HEK293 (cell line): ENCODE results near the gene BUD23.
A peak's percentile ranks its signal among the peaks of the same experiment; 100 is the strongest.

Experiments
- BCL11B ChIP-seq: fragments of 450-650 bp; formaldehyde crosslinking; IDR thresholded peaks from 2 replicates; pipeline ENCODE4 v1.5.1; 2016; ENCODE audit warnings: low read depth, missing biosample characterization, missing genetic modification characterization
- FEZF1 ChIP-seq: fragments of 450-650 bp; formaldehyde crosslinking; IDR thresholded peaks from 2 replicates; pipeline ENCODE4 v1.5.1; 2016; ENCODE audit warnings: missing biosample characterization, missing genetic modification characterization
- GLIS2 ChIP-seq: fragments of 450-650 bp; formaldehyde crosslinking; IDR thresholded peaks from 2 replicates; pipeline ENCODE4 v1.5.1; 2016; ENCODE audit warnings: missing biosample characterization, missing genetic modification characterization
- IKZF3 ChIP-seq: fragments of 450-650 bp; IDR thresholded peaks from 2 replicates; pipeline ENCODE4 v1.5.0; 2018; ENCODE audit warnings: missing biosample characterization, mild to moderate bottlenecking, missing genetic modification characterization, moderate library complexity
- KLF16 ChIP-seq: fragments of 450-650 bp; formaldehyde crosslinking; IDR thresholded peaks from 2 replicates; pipeline ENCODE4 v1.5.1; 2017; ENCODE audit warnings: missing biosample characterization, missing genetic modification characterization
- PATZ1 ChIP-seq: fragments of 450-650 bp; formaldehyde crosslinking; IDR thresholded peaks from 2 replicates; pipeline ENCODE4 v1.5.1; 2016; ENCODE audit warnings: missing biosample characterization, missing genetic modification characterization
- PRDM1 ChIP-seq: fragments of 450-650 bp; formaldehyde crosslinking; IDR thresholded peaks from 2 replicates; pipeline ENCODE4; 2016; ENCODE audit warnings: missing biosample characterization, missing genetic modification characterization
- REPIN1 ChIP-seq: fragments of 450-650 bp; formaldehyde crosslinking; IDR thresholded peaks from 2 replicates; pipeline ENCODE4 v1.5.1; 2017; ENCODE audit warnings: missing biosample characterization, missing genetic modification characterization, low read depth
- SP7 ChIP-seq: fragments of 450-650 bp; formaldehyde crosslinking; IDR thresholded peaks from 2 replicates; pipeline ENCODE4 v1.5.1; 2016; ENCODE audit warnings: missing biosample characterization, missing genetic modification characterization
- ZBTB11 ChIP-seq: fragments of 450-650 bp; formaldehyde crosslinking; conservative IDR thresholded peaks from 2 replicates; pipeline ENCODE4 v1.5.1; 2016; ENCODE audit warnings: low read depth, missing biosample characterization, missing genetic modification characterization
- ZEB2 ChIP-seq: fragments of 450-650 bp; formaldehyde crosslinking; IDR thresholded peaks from 2 replicates; pipeline ENCODE4 v1.5.1; 2016; ENCODE audit warnings: missing biosample characterization, missing genetic modification characterization
- ZNF138 ChIP-seq: fragments of 450-650 bp; formaldehyde crosslinking; IDR thresholded peaks from 2 replicates; pipeline ENCODE4 v1.5.1; 2016; ENCODE audit warnings: missing biosample characterization, missing genetic modification characterization, borderline replicate concordance
- ZNF169 ChIP-seq: fragments of 450-650 bp; formaldehyde crosslinking; IDR thresholded peaks from 2 replicates; pipeline ENCODE4 v1.5.1; 2016; ENCODE audit warnings: missing biosample characterization, missing genetic modification characterization
- ZNF239 ChIP-seq: fragments of 450-650 bp; formaldehyde crosslinking; IDR thresholded peaks from 2 replicates; pipeline ENCODE4 v1.5.1; 2016; ENCODE audit warnings: missing biosample characterization, missing genetic modification characterization
- ZNF248 ChIP-seq: fragments of 450-650 bp; formaldehyde crosslinking; IDR thresholded peaks from 2 replicates; pipeline ENCODE4 v1.5.1; 2017; ENCODE audit warnings: missing biosample characterization, missing genetic modification characterization
- ZNF302 ChIP-seq: fragments of 450-650 bp; formaldehyde crosslinking; IDR thresholded peaks from 2 replicates; pipeline ENCODE4 v1.5.1; 2016; ENCODE audit warnings: missing biosample characterization, missing genetic modification characterization, low read depth
- ZNF324 ChIP-seq: fragments of 450-650 bp; formaldehyde crosslinking; IDR thresholded peaks from 2 replicates; pipeline ENCODE4 v1.5.1; 2016; ENCODE audit warnings: missing biosample characterization, missing genetic modification characterization
- ZNF335 ChIP-seq: fragments of 450-650 bp; formaldehyde crosslinking; conservative IDR thresholded peaks from 2 replicates; pipeline ENCODE4 v1.5.1; 2016; ENCODE audit warnings: missing biosample characterization, missing genetic modification characterization
- ZNF404 ChIP-seq: fragments of 450-650 bp; formaldehyde crosslinking; IDR thresholded peaks from 2 replicates; pipeline ENCODE4 v1.5.1; 2017; ENCODE audit warnings: missing biosample characterization, missing genetic modification characterization
- ZNF501 ChIP-seq: fragments of 450-650 bp; formaldehyde crosslinking; IDR thresholded peaks from 2 replicates; pipeline ENCODE4 v1.5.1; 2016; ENCODE audit warnings: missing biosample characterization, missing genetic modification characterization
- ZNF513 ChIP-seq: fragments of 450-650 bp; IDR thresholded peaks from 2 replicates; pipeline ENCODE4 v1.5.1; 2018; ENCODE audit warnings: missing biosample characterization, missing genetic modification characterization
- ZNF529 ChIP-seq: fragments of 450-650 bp; formaldehyde crosslinking; IDR thresholded peaks from 2 replicates; pipeline ENCODE4 v1.5.1; 2017; ENCODE audit warnings: missing genetic modification characterization, missing biosample characterization; ENCODE audit not compliant: insufficient replicate concordance
- ZNF558 ChIP-seq: fragments of 450-650 bp; formaldehyde crosslinking; IDR thresholded peaks from 2 replicates; pipeline ENCODE4 v1.5.1; 2016; ENCODE audit warnings: missing biosample characterization, missing genetic modification characterization
- ZNF571 ChIP-seq: fragments of 450-650 bp; formaldehyde crosslinking; IDR thresholded peaks from 2 replicates; pipeline ENCODE4 v1.5.0; 2017; ENCODE audit warnings: missing biosample characterization, missing genetic modification characterization
- ZNF585B ChIP-seq: fragments of 450-650 bp; formaldehyde crosslinking; IDR thresholded peaks from 2 replicates; pipeline ENCODE4 v1.5.1; 2016; ENCODE audit warnings: missing biosample characterization, missing genetic modification characterization
- ZNF624 ChIP-seq: fragments of 450-650 bp; formaldehyde crosslinking; IDR thresholded peaks from 2 replicates; pipeline ENCODE4 v1.5.1; 2017; ENCODE audit warnings: missing biosample characterization, missing genetic modification characterization
- ZNF677 ChIP-seq: fragments of 450-650 bp; IDR thresholded peaks from 2 replicates; pipeline ENCODE4 v1.5.0; 2018; ENCODE audit warnings: missing biosample characterization, mild to moderate bottlenecking, missing genetic modification characterization, moderate library complexity
- ZNF76 ChIP-seq: fragments of 450-650 bp; formaldehyde crosslinking; IDR thresholded peaks from 2 replicates; pipeline ENCODE4; 2016; ENCODE audit warnings: low read depth, missing biosample characterization, missing genetic modification characterization, borderline replicate concordance
- ZNF785 ChIP-seq: fragments of 450-650 bp; formaldehyde crosslinking; IDR thresholded peaks from 2 replicates; pipeline ENCODE4 v1.5.1; 2016; ENCODE audit warnings: missing biosample characterization, missing genetic modification characterization
- ZSCAN30 ChIP-seq: fragments of 450-650 bp; IDR thresholded peaks from 2 replicates; pipeline ENCODE4 v1.5.1; 2018; ENCODE audit warnings: missing biosample characterization, mild to moderate bottlenecking, missing genetic modification characterization, moderate library complexity
- ZXDB ChIP-seq: fragments of 450-650 bp; formaldehyde crosslinking; IDR thresholded peaks from 2 replicates; pipeline ENCODE4 v1.5.1; 2016; ENCODE audit warnings: missing biosample characterization, missing genetic modification characterization
- TF ChIP-seq, protein P1 (sequence below): fragments of 450-650 bp; formaldehyde crosslinking; IDR thresholded peaks from 2 replicates; pipeline ENCODE4 v1.5.1; 2016; ENCODE audit warnings: missing biosample characterization, missing genetic modification characterization

The BUD23 gene

GRCh38 chr7:73668103-73668885 is 15.1 kb upstream of the BUD23 start (continued):
- no peak for TF ChIP-seq ZNF585B (tag by site-specific recombination)
- TF ChIP-seq ZNF138 = no peak
- no peak for TF ChIP-seq IKZF3 (tag by site-specific recombination)
- TF ChIP-seq ZNF239 (tag by site-specific recombination) = no peak
- TF ChIP-seq ZNF677 = no peak
- no peak for TF ChIP-seq ZNF558 (tag by site-specific recombination)
- TF ChIP-seq KLF16 (tag by site-specific recombination) = no peak
- TF ChIP-seq ZNF76 = no peak
- TF ChIP-seq ZEB2 (tag by site-specific recombination) = peak; percentile 25; the same call in 1 of the 2 replicates
- no peak for TF ChIP-seq ZBTB11 (tag by site-specific recombination)
- peak; percentile 36; the same call in 1 of the 2 replicates for TF ChIP-seq ZXDB (tag by site-specific recombination)
- no peak for TF ChIP-seq SP7 (tag by site-specific recombination)
- no peak for TF ChIP-seq ZSCAN30 (tag by site-specific recombination)
- TF ChIP-seq ZNF324 (tag by site-specific recombination) = no peak
- TF ChIP-seq ZNF335 (tag by site-specific recombination) = peak; percentile 84
- peak; percentile 79 for TF ChIP-seq PATZ1 (tag by site-specific recombination)
- no peak for TF ChIP-seq REPIN1 (tag by site-specific recombination)
- TF ChIP-seq ZNF513 (tag by site-specific recombination) = no peak
- no peak for TF ChIP-seq ZNF571 (tag by site-specific recombination)
- TF ChIP-seq FEZF1 = no peak
- TF ChIP-seq ZNF624 (tag by site-specific recombination) = no peak
- peak; percentile 84 for TF ChIP-seq GLIS2 (tag by site-specific recombination)
- TF ChIP-seq BCL11B = no peak
- TF ChIP-seq, protein P1, sequence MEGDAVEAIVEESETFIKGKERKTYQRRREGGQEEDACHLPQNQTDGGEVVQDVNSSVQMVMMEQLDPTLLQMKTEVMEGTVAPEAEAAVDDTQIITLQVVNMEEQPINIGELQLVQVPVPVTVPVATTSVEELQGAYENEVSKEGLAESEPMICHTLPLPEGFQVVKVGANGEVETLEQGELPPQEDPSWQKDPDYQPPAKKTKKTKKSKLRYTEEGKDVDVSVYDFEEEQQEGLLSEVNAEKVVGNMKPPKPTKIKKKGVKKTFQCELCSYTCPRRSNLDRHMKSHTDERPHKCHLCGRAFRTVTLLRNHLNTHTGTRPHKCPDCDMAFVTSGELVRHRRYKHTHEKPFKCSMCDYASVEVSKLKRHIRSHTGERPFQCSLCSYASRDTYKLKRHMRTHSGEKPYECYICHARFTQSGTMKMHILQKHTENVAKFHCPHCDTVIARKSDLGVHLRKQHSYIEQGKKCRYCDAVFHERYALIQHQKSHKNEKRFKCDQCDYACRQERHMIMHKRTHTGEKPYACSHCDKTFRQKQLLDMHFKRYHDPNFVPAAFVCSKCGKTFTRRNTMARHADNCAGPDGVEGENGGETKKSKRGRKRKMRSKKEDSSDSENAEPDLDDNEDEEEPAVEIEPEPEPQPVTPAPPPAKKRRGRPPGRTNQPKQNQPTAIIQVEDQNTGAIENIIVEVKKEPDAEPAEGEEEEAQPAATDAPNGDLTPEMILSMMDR = no peak
- TF ChIP-seq ZNF404 (tag by site-specific recombination) = no peak
- TF ChIP-seq ZNF529 = no peak
- peak; percentile 72 for TF ChIP-seq PRDM1 (tag by site-specific recombination)
- no peak for TF ChIP-seq ZNF302 (tag by site-specific recombination)
- TF ChIP-seq ZNF501 (tag by site-specific recombination) = no peak
- no peak for TF ChIP-seq ZNF785 (tag by site-specific recombination)
- TF ChIP-seq ZNF248 (tag by site-specific recombination) = no peak
- no peak for TF ChIP-seq ZNF169 (tag by site-specific recombination)
